RWPE2 (cell line): ENCODE results near the gene RIMKLB.
A peak's percentile ranks its signal among the peaks of the same experiment; 100 is the strongest.

ENCODE experiments used
- ATAC-seq: fragments of 200-7000 bp; cut with Tn5 transposase; 3 replicates; pipeline ENCODE4 v1.9.1; 2021; ENCODE audit warnings: low read depth
- DNase-seq: peaks from one replicate; pipeline ENCODE4 v3.0.0-alpha.2; 2020; ENCODE audit warnings: low spot score
- H3K27ac ChIP-seq: fragments of 450-650 bp; 2 replicates; pipeline ENCODE4 v1.5.1; 2017; ENCODE audit warnings: mild to moderate bottlenecking; ENCODE audit not compliant: poor library complexity, severe bottlenecking
- H3K27me3 ChIP-seq: fragments of 250-450 bp; sonication (Bioruptor Pico); 2 replicates; pipeline ENCODE4 v1.5.1; 2021; ENCODE audit warnings: mild to moderate bottlenecking, moderate library complexity; ENCODE audit not compliant: insufficient read depth, poor library complexity, severe bottlenecking
- H3K36me3 ChIP-seq: fragments of 250-450 bp; sonication (Bioruptor Pico); 2 replicates; pipeline ENCODE4 v1.5.1; 2020; ENCODE audit warnings: low read depth, mild to moderate bottlenecking, moderate library complexity
- H3K4me1 ChIP-seq: fragments of 250-450 bp; sonication (Bioruptor Pico); 2 replicates; pipeline ENCODE4 v1.5.1; 2021; ENCODE audit warnings: mild to moderate bottlenecking, moderate library complexity; ENCODE audit not compliant: insufficient read depth, poor library complexity, severe bottlenecking
- H3K4me3 ChIP-seq: fragments of 250-450 bp; sonication (Bioruptor Pico); 2 replicates; pipeline ENCODE4 v1.5.1; 2021; ENCODE audit warnings: mild to moderate bottlenecking, moderate library complexity; ENCODE audit not compliant: severe bottlenecking
- H3K9me3 ChIP-seq: fragments of 250-450 bp; sonication (Bioruptor Pico); 2 replicates; pipeline ENCODE4 v1.5.1; 2021; ENCODE audit warnings: mild to moderate bottlenecking, moderate library complexity; ENCODE audit not compliant: severe bottlenecking
- CTCF ChIP-seq: fragments of 450-650 bp; IDR thresholded peaks from one replicate; pipeline ENCODE4 v1.5.1; 2017; ENCODE audit warnings: mild to moderate bottlenecking, moderate library complexity; ENCODE audit not compliant: poor library complexity, severe bottlenecking

Gene RIMKLB

GRCh38 chr12:8821591-8821990, 123.8 kb downstream of the RIMKLB start:
- H3K27me3 ChIP-seq: no peaks in the 10 kb centered on the region
- no peak overlapping the region for H3K27ac ChIP-seq
- no peak for TF ChIP-seq CTCF

GRCh38 chr12:8822298-8822697, 124.5 kb downstream of the RIMKLB start, which contains the start of gene A2ML1:
A2ML1 (plus strand) TSS chr12:8822621; CDS start chr12:8822652, 31 bp downstream.
- peaks cover under 1% of the 10 kb centered on the region for H3K4me1 ChIP-seq
- ATAC-seq (peak; percentile 69), DNase-seq (no peak)
- no peaks in the 10 kb centered on the region for H3K9me3 ChIP-seq
- H3K36me3 ChIP-seq: no peaks in the 10 kb centered on the region
- H3K27ac ChIP-seq: no peak within 1 kb of the TSS
- no peaks in the 10 kb centered on the region for H3K27me3 ChIP-seq
- TF ChIP-seq CTCF: no peak
- no peak within 1 kb of the TSS for H3K4me3 ChIP-seq

More at GRCh38 chr12:8821591-8821990, 123.8 kb downstream of the RIMKLB start:
- Histone ChIP-seq H3K36me3 (no peaks in the 10 kb centered on the region), H3K4me1 (no peaks in the 10 kb centered on the region), H3K4me3 (no peak overlapping the region), H3K9me3 (no peaks in the 10 kb centered on the region)
- DNase-seq: no peak
- ATAC-seq: no peak

- no peaks in the 10 kb centered on the region for H3K36me3 ChIP-seq
- no peaks in the 10 kb centered on the region for H3K9me3 ChIP-seq
- no peak for TF ChIP-seq CTCF
- ATAC-seq (no peak), DNase-seq (no peak)
- H3K4me3 ChIP-seq: no peak overlapping the region
- H3K4me1 ChIP-seq: peaks cover 6% of the 10 kb centered on the region
- no peaks in the 10 kb centered on the region for H3K27me3 ChIP-seq
- no peak overlapping the region for H3K27ac ChIP-seq
Measured at GRCh38 chr12:8823565-8824300, 125.9 kb downstream of the RIMKLB start.

GRCh38 chr12:8827551-8828256, 129.9 kb downstream of the RIMKLB start:
- no peaks in the 10 kb centered on the region for H3K9me3 ChIP-seq
- H3K36me3 ChIP-seq: no peaks in the 10 kb centered on the region
- H3K27ac ChIP-seq: no peak overlapping the region
- ATAC-seq: 0 out of 3 replicates have a peak, but pooled peaks have one; percentile 25
- H3K27me3 ChIP-seq: no peaks in the 10 kb centered on the region
- peaks cover 6% of the 10 kb centered on the region for H3K4me1 ChIP-seq
- DNase-seq: no peak
- H3K4me3 ChIP-seq: no peak overlapping the region
- no peak for TF ChIP-seq CTCF
